ENCODE measurements around the gene PLPP7. TPM values are rescaled to one million over a fixed set of nuclear protein-coding genes. Genes with fewer than 3 reads are reported as not detected.
A peak's percentile ranks its signal among the peaks of the same experiment; 100 is the strongest.

PLPP7 gene
- total and polyA plus RNA-seq, 3 donors from 2014 or later, result 8.6 to 29.9 (median 23.9) TPM

- intact Hi-C loops (cut with DNase I; ENCODE audit: low total_unique reads), result no loop called here
- WGBS, 2 donors, result 6 to 7% methylated on average over 25 to 53 of the region's 76 CpGs
- Histone ChIP-seq H3K27ac (peak within 1 kb of the TSS; percentile 85 to 92), H3K9me3 (no peaks in the 10 kb centered on the region), H3K4me3 (peak within 1 kb of the TSS; percentile 62 to 72), H3K4me1 (peaks cover 21% of the 10 kb centered on the region), H3K27me3 (no peaks in the 10 kb centered on the region), H3K36me3 (ENCODE audit: low read depth, missing control alignments) (no peaks in the 10 kb centered on the region)
- DNase-seq, result peak; percentile 59
- TF ChIP-seq CTCF (IDR thresholded peaks at IDR 0.05), result no peak
- TF ChIP-seq POLR2A (IDR thresholded peaks at IDR 0.05), result no peak
Measured at GRCh38 chr9:131276094-131276888, 13.2 kb upstream of the PLPP7 start, which contains the start of gene FAM78A. FAM78A (minus strand) TSS chr9:131276510; CDS start chr9:131276179, 331 bp downstream.

DNA sequence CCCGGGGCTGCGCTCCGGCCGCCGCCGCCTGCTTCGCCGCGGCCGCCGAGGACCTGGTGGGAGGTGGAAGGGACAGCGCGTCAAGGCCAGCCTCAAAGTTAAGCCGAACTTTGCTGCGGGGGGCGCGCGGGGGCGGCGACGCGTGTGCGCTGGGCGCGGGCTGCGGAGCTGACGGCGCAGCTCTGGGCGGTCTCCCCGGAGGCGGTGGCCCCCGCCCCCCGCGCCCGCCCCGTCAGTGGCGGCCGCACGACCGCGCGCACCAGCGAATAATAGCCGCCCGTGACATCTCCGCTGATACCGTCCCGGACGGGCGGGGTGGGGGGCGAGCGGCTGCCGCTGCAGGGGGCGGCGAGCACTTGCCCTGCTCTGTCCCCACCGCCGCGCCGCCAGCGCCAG lies 12.6 kb upstream of the PLPP7 start:
- Histone ChIP-seq H3K27ac (peak overlapping the region in 1 of 2 donors; percentile 92), H3K9me3 (no peaks in the 10 kb centered on the region), H3K27me3 (no peaks in the 10 kb centered on the region), H3K4me3 (peak overlapping the region; percentile 62 to 72), H3K4me1 (peaks cover 15% of the 10 kb centered on the region), H3K36me3 (ENCODE audit: low read depth, missing control alignments) (no peaks in the 10 kb centered on the region)
- TF ChIP-seq CTCF (IDR thresholded peaks at IDR 0.05) (no peak), POLR2A (IDR thresholded peaks at IDR 0.05) (no peak)
- WGBS, 2 donors, result 0% methylated on average over 21 of the region's 60 CpGs; no CpG with 5 or more reads in 1 of the 2 donors
- DNase-seq, result peak; percentile 30
- intact Hi-C loops (cut with DNase I; ENCODE audit: low total_unique reads), result no loop called here

- Histone ChIP-seq H3K27ac (peak overlapping the region in 1 of 2 donors; percentile 92), H3K9me3 (no peaks in the 10 kb centered on the region), H3K27me3 (no peaks in the 10 kb centered on the region), H3K4me1 (peaks cover 13% of the 10 kb centered on the region), H3K36me3 (ENCODE audit: low read depth, missing control alignments) (no peaks in the 10 kb centered on the region), H3K4me3 (peak overlapping the region; percentile 62 to 72)
- TF ChIP-seq CTCF (IDR thresholded peaks at IDR 0.05) (no peak), POLR2A (IDR thresholded peaks at IDR 0.05) (no peak)
- intact Hi-C loops (cut with DNase I; ENCODE audit: low total_unique reads), result no loop called here
- 1% methylated on average over 47 of the region's 78 CpGs; no CpG with 5 or more reads in 1 of the 2 donors for WGBS, 2 donors
- no peak for DNase-seq
Measured at GRCh38 chr9:131277287-131277909, 12.1 kb upstream of the PLPP7 start.

DNA sequence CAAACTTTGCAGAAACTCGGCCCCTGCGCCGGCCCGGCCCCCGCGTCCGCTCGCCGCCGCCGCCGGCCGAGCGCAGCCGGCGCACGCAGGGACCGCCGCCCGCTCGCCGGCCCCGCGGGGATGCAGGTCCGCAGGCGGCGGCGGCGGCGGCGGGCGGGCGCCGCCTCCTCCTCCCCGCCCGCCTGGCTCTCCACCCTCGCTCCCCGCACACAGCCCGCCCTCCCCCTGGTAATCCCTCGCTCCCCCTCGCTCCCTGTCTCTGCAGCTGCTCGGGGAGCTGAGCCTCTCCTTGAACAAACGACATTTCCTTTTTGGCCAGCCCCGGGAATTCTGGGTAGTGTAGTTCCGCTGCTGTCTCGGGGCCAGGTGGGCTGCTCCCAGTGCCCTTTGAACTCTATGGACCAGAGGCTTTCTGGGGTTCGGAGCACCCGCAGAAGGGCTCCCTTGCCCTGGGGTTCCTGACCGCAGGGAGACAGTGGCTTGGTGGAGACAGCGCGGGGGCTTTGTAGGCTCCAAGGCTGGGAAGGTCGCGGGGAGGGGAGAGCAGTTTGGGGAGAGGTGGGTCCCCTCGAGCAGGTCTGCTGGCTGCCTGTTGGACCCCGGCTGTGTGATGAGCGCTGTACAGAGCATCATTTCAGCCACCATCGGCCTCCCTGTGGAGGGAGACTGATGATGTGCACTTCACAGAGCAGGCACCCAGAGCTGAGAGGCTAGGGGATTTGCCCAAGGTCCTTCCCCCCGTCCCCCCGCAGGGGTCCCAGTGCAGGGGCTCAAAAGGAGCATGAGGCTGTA lies 11.4 kb upstream of the PLPP7 start:
- Histone ChIP-seq H3K4me3 (peak overlapping the region; percentile 62 to 72), H3K4me1 (peaks cover 16% of the 10 kb centered on the region), H3K27ac (peak overlapping the region in 1 of 2 donors; percentile 92), H3K9me3 (no peaks in the 10 kb centered on the region), H3K27me3 (no peaks in the 10 kb centered on the region), H3K36me3 (ENCODE audit: low read depth, missing control alignments) (no peaks in the 10 kb centered on the region)
- peak; percentile 93 for DNase-seq
- WGBS, 2 donors, result 0 to 7% methylated on average over 1 to 59 of the region's 59 CpGs
- intact Hi-C loops (cut with DNase I; ENCODE audit: low total_unique reads), result no loop called here
- TF ChIP-seq POLR2A (IDR thresholded peaks at IDR 0.05), result no peak
- no peak for TF ChIP-seq CTCF (IDR thresholded peaks at IDR 0.05)
